NCI-H774 (cell line): ENCODE measurements around the gene AHI1.
"Not testable (repeated sequence)": the region's sequence is repeated elsewhere in the genome, so short reads cannot be mapped to it uniquely, and the experiment has no call there.

Experiments
- DNase-seq: peaks from one replicate; lab custom pipeline; 2025; lab: John Stamatoyannopoulos, UW

AHI1 gene

DNA sequence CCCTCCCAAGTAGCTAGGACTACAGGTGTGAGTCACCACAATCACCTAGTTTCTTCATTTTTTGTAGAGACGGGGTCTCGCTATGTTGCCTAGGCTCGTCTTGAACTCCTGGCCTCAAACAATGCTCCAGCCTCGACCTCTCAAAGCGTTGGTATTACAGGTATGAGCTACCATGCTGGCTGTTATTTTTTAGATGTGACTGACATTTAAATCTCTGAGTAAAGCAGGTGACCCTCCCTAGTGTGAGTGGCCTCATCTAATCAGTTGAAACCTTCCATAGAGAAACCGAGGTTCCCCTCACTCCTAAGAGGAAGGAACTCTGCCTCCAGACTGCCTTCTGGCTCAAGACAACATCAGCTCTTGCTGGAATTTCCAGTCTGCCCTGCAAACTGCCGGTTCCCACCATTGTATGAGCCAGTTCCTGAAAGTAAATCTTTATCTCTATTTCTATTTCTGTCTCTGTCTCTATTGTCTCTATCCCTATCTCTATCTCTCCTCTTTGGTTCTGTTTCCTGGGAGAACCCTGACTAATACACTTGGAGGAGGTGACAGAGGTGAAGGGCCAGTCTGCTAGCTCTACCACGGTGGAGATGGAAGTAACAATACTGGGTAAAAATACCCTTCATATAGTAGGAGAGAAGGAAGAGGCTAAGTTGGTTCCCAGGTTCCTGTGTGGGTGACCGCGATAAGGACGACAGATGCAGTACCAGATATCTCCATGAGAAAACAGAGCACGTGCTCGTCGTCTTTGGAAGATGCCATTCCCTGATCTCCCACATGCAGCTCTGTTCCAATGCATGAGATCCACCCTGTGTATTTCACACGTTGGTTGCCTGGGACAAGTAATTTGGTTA is 235.4 kb downstream of the AHI1 start:
- DNase-seq: no peak

DNA sequence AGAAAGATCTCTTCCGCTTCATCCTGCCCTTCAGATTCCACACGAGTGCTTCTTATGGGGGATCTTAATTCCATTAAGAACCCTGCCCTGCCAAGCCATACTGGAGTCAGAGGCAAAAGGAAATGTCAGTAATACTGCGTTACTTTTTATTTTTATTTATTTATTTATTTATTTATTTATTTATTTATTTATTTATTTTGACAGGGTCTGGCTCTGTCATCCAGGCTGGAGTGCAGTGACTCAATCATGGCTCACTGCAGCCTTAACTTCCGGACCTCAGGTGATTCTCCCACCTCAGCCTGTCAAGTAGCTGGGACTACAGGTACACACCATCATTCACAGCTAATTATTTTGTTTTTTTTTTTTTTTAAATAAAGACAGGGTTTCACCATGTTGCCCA is 236.9 kb downstream of the AHI1 start:
- DNase-seq: no peak

DNA sequence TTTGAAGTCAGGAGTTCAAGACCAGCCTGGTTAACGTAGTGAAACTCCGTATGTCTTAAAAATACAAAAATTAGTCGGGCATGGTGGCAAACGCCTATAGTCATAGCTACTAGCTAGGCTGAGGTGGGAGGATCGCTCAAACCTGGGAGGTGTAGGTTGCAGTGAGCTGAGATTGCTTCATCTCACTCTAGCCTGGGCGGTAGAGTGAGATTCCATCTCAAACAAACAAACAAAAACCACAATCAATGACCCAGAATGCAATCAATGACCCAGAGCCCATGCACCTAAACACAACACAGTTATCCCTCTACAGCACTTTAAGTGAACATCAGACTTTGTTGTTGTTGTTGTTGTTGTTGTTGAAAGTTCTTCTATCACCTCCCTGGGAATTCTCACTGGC is 238.6 kb downstream of the AHI1 start:
- no peak for DNase-seq

DNA sequence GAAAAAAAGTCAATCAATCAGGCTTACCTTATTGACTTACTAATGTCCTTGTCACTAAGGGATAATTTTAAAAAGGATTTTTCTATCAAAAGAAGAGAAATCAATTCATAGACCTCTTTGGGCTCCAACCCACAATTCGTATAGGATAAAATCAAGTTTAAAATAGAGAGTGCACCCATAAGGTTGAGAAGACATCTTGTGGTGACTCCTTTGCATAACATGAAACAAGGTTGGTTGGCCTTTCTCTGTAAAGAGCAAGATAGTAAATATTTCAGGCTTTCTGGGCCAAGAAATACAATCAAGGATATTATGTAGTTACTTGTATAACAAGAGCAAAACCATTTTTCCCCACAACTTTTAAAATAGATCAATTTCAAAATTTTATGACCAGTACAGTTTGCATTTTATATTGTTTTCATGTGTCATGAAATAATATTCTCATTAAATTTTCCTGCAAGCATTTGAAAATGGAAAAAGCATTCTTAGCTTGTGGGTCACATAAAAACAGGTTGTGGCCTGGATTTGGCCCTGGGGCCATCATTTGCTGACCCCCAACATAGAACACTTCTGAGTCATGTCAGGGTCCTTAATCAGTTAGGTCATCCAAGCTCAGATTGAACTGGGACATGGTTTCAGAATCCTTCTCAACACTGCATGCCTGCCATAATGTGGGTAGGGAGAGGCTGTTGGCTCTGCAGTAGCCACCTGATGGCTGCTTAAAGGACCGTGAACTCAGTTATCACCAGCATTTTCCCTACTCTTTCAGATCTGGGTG is 239.7 kb downstream of the AHI1 start:
- DNase-seq: no peak

DNA sequence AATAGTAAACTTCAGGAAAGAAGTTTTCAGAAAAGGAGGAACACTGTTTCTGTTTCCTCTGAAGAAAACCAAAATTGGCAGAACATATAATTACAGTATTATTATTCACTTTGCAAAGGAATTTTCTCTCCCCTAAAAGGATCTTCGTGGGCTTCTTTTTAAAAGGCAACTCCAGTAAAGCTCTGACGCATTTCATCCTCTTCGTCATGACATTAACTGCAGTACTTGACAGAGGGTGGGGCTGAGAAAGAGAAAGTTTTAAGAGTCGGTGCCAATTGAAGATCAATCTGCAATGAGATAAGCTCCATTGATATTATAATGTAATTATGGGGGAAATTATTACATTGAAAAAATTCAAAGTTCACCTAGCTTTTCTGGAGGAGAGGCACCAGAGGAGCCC is 240.7 kb downstream of the AHI1 start:
- DNase-seq: no peak

DNA sequence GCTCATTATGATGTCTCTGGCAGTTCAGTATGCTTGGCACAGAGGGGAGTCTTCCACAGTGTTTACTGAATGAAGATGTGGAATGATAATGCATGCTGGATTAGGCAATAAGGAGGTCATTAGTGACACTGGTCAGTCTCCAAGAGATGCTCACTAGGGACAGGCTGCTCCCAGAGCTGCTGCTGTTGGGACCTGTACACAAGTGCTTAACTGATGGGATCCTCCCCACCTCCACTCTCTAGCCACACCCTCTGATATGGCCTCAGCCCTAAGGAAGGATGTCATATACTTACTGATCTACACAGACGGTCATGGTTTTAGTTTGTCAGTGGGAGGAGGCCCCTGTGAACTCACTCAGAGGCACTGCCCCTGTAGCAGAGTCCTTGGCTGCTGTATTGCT is 243.1 kb downstream of the AHI1 start:
- DNase-seq: no peak

DNA sequence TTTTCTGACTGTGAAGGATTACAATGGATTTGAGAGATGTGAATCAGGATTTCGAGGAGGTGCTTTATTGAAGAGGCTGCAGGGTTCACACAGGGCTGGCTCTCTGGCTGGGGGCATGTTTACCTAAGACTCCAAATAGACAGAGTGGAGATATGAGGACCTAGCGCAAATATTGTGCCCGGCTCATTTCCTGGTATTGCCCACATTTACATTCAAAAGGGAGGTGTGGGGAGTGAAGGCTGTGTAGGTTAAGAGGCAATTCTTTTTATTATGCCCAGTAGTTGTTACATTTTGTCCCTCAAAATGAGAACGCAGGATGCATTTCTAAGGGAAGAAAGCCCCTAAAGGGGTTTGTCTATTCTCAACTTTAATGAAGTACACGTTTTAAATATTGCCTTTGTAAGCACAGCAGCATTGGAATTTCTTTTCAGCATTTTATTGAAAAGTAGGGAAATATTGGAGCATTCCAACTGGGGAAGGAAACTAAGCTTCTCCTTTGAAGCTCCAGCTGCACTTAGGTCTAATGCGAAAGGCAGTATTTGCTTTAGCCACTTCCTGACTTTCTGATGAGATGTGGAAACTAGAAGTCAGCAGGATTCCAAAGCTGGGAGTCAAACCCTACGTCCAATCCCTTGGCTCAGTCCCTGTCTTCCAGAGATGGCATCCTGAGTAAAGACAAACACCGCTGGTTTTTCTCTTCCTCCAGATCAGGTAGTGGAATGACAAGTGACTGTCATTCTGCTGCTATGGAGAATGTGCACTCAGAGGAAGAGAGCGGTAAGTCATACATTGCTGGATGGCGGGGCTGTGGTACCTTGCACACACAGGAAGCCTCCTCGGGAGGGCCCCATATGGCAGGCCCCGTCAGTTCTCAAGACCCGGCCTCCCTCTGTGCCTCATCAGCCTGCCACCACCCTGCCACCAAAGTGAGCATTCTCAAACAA is 245.8 kb downstream of the AHI1 start:
- DNase-seq: peak; percentile 89

DNA sequence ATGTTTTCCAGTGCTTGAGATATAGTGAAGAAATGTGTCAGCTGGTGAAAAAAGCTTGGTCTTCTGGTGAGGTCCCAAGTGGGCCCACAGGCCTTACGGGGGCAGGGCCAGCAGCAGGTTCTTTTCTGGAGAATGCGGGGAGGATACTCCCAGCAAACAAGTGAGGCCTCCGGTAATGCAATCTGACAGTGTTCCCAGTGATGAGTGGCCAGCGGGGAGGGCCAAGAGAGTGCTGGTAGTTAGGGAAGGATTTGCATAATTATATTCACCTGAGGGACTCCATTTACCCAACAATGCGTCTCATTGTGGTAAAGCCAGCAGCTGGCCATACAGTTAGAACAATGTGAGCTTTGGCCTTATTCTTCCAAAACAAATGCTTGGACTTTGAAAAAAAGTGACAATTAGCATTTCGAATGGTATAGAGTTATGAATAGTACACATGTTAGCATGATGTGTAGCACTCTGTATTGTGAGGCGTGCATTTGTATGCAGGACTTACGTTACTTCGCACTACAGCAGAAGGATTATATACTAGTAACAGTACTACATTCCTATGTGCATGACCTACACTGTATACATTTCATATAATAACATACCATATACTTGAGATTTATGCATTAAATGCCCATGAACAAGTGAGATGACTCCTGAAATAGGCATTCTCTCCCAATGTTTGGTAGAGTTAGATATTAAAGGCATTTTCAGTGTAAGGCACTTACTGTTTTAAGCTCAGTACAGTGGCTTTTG is 246.6 kb downstream of the AHI1 start:
- peak; percentile 80 for DNase-seq

DNA sequence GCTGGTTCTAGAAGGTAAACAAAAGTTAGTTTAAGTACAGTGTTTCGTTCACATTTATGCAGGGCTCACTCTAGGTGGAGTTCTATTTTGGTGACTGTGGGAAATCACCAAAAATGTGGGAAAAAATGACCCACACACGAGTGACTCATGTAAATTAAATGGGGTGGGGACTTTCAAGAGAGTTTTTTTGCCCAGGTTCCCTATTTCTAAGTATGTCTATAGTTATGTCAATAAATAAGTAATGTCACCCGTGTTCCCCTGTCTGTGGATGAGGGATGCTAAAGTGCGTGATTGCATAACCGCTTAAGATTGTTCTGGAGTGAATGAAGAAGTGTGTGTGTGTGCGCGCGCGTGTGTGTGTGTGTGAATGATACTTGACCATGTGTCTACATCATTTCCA is 247.3 kb downstream of the AHI1 start:
- DNase-seq: no peak

DNA sequence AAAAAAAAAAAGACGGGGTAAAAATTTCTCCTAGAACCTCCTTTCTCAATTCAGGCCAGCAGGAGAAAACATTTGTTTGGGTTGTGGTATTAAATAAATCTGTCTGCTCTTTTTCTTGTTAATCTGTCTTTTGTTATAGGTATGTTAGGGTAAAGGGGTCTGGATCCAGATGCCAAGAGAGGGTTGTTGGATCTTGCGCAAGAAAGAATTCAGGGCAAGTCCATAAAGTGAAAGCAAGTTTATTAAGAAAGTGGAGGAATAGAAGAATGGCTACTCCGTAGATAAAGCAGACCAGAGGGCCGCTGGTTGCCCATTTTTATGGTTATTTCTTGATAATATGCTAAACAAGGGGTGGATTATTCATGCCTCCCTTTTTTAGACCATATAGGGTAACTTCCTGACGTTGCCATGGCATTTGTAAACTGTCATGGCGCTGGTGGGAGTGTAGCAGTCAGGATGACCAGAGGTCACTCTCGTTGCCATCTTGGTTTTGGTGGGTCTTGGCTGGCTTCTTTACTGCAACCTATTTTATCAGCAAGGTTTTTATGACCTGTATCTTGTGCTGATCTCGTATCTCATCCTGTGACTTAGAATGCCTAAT is 251.0 kb downstream of the AHI1 start:
- not testable (repeated sequence) for DNase-seq

DNA sequence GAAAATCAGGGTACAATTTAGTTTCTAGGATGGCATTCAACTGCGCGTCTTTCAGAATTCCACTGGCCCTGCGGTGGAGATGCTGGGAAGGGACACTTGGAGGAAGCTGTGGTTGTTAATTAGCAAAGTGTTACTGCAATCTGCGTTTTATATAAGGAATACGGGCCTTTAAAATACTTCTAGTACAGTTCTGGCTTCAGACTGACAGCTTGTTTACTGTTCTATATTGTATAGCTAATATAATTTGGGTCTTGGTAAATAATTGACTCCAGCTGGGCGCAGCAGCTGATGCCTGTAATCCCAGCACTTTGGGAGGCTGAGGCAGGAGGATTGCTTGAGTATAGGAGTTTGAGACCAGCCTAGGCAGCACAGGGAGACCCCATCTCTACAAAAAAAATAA is 252.7 kb downstream of the AHI1 start:
- no peak for DNase-seq

DNA sequence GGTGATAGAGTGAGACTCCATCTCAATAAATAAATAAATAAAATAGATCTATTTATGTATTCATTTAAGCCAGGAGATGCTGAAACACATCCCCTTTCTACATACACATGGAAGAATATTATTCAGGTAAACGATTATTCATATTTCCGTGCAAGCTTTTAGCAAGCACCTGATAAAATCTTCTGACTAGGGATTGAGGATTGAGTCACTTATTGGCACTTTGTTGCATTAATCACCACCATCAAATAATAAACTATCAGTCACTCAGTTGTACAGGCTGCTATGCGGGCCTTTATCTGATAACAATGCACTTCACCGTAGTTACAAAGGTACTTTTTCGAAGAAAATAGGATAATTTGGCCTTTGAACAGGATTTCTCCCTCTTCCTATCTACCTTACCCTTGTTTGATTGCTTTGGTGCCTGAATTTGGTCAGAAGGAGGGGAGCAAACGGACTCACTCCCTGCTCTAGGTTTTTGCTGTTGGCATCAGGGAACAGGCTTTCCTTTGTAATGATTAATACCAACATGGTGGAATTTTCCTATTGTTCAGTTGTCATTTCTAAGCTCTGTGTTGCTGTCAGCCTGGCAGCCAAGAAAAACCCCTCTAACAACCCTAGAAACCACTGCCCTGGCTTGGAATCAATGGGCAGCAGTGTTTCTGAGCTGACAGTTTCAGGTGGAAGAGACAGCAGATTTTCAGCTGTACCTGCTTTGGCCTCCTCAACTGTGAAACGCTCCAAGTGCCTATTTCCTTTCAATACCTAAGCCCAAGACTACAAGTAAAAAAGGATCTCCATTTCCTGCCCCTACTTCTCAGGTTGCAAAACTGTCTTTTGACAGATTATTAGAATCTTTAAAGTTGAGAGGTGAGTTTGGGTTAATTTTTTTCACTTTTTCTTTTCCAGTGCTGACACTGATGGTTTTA is 253.4 kb downstream of the AHI1 start:
- DNase-seq: no peak

DNA sequence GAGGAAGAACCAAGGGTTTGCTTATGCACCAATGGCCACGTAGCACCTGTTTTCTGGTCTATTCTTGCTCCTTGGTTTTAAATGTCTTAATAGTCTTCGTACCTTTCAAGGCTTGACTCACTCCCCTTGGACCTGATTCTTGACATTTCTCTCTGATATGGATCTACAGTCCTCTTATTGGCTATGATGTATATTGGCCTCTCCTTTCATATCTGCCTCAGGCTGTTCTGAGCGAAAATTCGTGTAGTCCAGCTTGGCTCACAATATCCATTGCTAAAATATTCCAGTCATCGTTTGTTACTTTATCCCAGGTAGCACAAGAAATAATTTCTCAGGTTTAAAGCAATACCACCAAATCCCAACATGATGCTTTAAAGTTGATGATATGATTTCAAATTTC is 256.8 kb downstream of the AHI1 start:
- DNase-seq: no peak

DNA sequence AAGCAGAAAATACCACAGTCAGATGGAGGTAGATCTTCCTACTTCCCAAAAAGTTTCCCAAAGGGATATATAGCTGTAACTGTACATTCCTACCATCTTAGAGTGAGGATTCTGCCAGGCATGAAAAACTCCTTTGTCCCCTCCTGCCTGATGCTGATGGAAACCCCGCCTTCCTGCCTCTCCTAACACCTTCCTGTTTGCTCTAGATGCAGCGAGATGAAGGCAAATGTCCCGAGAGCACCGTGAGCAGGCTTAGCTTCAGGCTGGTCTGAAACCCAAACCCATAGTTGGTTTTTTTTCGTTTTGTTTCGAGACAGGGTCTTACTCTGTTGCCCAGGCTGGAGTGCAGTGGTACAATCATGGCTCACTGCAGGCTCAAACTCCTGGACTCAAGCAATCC is 260.8 kb downstream of the AHI1 start:
- no peak for DNase-seq

DNA sequence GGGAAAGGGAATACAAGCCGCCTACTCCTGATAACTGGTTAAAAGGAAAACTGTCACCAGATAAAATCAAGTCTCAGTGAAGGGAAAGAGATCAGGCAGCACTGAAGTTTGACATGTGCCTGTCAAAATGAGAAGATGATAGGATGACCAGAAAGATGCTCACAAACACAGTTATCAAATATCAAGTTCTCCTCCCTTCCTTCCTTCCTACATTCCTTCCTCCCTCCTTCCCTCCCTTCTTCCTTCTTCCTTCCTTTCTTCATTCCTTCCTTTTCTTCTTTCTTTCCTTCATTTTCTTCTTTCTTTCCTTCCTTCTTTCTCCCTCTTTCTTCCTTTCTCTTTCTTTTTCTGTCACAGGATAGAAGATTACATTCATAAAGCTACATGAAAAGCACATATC is 261.2 kb downstream of the AHI1 start:
- DNase-seq: no peak

DNA sequence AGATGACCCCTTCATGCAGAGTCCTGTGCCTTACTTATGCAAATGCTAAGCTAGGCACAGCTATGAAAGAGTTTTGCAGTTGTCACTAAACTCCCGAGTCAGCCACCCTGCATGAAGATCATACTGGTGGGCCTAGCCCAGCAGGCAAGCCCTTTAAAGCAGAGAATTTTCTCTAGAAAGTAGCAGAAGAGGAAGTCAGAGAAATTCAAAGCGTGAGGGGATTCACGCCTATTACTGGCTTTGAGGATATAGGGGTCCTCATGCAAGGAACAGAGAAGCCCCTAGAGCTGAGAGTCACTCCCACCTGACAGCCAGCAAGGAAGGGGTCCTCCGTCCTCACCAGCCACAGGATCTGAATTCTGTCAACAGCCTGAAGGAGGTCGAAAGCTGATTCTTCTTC is 261.8 kb downstream of the AHI1 start:
- DNase-seq: no peak

DNA sequence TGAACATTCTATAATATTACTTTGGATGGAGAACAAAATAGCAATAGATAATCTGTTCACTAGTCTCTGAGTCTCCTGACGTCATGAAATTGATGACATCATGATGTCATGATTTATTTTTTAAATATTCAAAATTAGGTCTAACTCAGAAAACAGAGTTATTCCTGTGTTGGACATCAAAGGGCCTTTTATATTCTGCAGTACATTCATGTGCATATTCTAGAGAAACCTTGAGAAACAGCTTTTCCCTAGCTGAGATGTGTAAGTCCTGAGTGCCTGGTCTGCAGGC is 263.1 kb downstream of the AHI1 start:
- DNase-seq: no peak

DNA sequence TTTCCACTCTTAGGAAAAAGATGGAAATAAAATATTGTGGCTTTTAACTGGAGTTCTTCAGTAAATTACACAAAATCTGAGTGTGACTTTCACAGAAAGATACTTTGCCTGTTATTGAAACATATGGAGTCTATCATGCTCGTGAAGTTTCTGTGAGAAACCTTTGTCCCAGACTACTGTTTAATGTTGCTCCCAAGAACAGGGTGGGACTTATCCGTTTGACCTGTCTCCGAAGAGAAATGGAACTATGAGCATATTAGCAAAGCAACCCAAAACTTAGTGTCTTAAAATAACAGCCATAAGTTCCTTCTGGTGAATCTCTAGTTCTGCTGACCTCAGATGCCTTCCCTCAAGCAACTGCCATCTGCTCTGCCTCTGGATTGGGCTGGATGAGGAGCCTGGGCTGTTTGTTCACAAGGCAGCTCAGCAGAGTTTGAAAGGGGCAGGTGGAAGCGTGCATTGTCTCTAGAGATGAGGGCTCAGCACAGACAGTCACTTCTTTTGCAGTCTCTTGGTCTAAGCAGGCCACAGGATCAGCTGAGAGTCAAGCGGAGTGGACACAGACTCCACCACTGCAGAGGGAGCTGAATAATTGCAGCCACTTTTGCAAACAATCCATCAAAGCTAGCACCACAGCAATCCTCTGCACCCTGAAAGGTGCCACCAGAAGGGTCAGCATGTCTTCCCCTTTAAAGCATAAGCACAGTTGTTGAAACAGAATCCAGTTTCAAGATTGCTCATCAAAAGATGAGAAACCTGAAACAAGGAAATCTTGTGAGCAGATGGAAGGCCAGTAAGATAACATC is 263.7 kb downstream of the AHI1 start:
- DNase-seq: peak; percentile 44
